Endothelial cell of hepatic sinusoid (primary cell): ENCODE measurements around the gene SIK3.

Experiments
- in situ Hi-C: cut with HindIII; loops from 2 replicates; pipeline ENCODE4 v1.10.0; 2017; ENCODE audit warnings: low sequenced_read_pairs

SIK3 gene

DNA sequence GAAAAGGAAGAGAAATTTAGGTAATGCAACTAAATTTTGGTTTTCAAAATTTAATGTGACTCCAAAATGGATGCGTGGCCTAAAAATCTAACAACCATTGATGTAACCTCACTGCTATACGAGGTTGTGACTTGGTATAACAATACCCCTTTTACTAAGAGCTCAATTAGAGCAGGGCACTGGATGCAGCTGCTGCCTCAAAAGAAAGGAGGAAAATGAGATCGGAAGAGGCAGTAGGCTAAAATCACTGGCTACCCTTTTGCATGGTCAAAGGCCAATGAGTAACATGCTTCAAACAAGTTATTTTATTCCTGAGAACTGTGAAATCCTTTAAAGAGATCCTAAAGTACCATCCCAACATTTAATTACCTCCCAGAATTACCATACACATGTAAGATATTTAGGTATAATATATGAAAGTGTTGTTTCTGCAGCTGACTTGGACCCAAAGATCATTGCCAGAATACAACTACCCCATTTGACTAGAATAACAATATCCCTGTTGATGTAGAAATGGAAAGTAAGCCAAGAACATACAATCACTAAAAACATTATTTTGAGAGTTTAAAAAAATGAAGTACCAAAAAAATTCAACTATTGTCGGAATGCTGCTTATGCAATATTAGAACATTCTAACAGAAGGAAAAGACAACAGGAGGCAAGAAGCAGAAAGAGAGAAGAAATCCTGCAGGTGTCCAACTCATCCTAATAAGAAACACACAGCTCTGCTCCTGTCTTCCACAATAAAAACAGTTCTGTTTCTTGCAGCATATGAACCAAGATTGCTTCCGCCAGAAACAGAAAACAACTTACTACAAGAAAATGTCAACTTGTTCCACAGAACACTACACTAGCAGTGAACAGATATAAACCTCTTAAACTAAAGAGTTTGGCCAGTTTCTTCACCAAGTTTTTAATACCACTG lies 15.0 kb downstream of the SIK3 start:
- in situ Hi-C loops, result no loop called here

DNA sequence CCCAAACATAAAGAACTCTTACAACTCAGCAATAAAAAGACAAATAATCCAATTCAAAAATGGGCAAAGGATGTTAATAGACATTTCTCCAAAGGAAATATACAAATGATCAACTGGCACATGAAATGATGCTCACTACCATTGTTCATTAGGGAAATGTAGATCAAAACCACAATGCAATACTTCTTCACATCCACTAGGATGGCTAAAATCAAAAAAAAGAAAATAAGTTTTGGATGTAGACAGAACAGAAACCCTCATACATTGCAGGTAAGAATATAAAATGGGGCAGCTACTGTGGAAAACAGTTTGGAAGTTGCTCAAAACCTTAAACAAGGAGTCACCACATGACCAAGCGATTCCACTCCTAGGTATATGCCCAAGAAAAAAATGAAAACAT lies 16.3 kb downstream of the SIK3 start:
- in situ Hi-C loops, result no loop called here

- in situ Hi-C loops, result no loop called here
Observed at GRCh38 chr11:117080370-117080769, 17.9 kb downstream of the SIK3 start.

GRCh38 chr11:117076941-117077691 lies 21.1 kb downstream of the SIK3 start:
- in situ Hi-C loops, result no loop called here

GRCh38 chr11:117075186-117075585 lies 23.0 kb downstream of the SIK3 start:
- in situ Hi-C loops, result no loop called here

- in situ Hi-C loops, result no loop called here
Observed at GRCh38 chr11:117074119-117074518, 24.1 kb downstream of the SIK3 start.

DNA sequence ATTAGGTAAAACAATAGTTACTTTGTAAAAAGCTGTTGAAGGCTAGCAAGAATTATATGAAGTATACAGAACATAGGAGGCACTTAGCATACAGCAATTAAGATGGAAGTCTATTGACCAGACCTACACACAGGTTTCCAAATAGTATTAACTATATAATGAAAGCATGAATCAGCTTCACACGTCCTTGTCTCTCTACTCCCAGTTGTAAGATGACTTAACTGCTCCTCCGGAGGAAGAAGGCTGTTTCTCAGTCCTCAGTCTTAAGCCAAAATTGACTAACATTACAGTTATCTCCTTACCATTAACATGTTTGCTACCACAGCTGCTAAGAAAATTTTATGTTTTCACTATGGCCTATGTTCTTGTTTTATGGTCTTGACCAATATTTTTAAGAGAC lies 24.7 kb downstream of the SIK3 start:
- in situ Hi-C loops, result no loop called here

GRCh38 chr11:117072517-117073461 lies 25.4 kb downstream of the SIK3 start:
- in situ Hi-C loops, result no loop called here

DNA sequence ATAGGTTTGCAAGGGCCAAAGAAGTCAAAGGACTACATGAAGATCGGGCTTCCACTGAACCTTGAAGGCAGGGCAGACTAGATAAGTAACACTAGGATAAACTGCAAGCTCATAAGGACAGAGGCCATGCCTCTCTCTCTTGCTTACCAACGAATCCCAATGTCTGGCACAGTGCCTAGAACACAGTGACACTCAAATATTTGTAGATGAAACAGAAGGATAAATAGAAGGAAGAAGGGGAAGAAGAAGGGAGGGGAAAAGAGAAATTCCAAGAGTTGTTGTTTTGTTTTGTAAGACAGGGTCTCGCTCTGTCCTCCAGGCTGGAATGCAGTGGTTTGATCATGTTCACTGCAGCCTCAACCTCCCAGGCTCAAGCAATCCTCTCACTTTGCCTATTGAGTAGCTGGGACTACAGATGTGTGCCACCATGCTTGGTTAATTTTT lies 26.9 kb downstream of the SIK3 start:
- in situ Hi-C loops, result no loop called here

DNA sequence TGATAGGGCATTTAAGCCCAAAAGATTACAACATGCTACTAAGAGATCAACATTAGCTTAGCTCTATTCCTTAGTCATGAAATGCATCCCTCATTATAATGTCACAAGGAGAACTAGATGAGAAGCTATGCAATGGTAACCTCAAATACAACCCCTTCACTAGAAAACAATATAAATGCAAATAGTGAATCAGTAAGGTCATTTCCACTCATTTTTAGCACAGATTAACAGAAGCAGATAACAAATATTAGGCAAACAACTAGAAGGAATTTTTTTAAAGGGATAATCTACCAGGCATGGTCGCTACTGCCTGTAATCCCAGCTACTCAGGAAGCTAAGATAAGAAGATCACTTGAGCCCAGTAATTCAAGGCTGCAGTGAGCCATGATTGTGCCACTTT lies 28.2 kb downstream of the SIK3 start:
- in situ Hi-C loops, result no loop called here

- in situ Hi-C loops, result no loop called here
Observed at GRCh38 chr11:117068303-117068860, 29.8 kb downstream of the SIK3 start.

DNA sequence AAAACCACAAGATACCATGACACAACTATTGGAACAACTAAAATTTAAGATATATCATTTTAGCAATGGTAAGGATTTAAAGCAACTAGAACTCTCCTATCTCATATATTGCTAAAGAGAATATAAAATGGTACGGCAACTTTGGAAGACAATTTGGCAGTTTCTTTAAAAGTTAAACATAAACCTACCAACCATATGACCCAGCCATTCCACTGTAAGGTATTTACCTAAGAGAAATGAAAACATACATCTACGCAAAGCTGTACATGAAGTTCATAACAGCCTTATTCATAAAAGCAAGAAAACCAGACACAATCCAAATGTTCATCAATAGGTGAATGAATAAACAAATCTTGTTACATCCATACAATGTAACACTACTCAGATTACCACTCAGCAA lies 31.3 kb downstream of the SIK3 start:
- in situ Hi-C loops, result no loop called here

GRCh38 chr11:117064275-117064674 lies 34.0 kb downstream of the SIK3 start:
- in situ Hi-C loops, result no loop called here

DNA sequence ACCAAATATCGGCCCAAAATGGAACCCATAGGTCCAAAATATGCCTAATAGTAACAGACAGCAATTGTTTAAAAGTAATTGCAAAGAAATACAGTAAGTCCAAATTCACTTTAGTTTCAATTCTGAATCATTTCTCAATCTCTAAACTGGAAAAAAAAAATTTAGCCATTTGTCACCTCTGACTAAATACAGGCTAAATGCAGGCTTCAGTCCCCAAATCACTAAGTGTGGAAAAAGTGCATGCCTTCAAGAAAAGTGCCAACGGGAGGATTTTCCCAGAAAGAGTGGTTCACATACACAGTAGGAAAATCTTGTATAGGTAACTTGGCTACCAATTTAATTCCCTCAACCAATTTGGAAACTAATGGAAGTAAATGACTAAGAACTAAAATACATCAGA lies 35.7 kb downstream of the SIK3 start:
- in situ Hi-C loops, result no loop called here

- in situ Hi-C loops, result no loop called here
Observed at GRCh38 chr11:117061256-117061655, 37.0 kb downstream of the SIK3 start.

DNA sequence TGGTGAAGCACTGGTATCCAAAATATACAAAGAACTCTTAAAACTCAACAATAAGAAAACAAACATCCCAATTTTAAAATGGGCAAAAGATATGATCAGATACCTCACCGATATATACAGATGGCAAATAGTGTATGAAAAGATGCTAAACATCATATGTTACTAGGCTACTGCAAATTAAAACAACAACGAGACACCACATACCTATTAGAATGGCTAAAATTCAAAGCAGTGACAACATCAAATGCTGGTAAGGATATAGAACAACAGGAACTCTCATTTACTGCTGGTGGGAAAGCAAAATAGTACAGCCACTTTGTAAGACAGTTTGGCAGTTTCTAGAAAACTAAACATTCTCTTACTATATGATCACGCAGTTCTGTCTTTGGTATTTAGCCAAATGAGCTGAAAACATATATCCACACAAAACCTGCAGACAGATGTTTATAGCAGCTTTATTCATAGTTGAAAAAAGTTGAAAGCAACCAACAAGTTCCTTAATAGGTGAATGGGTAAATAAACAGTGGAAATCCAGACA lies 38.5 kb downstream of the SIK3 start:
- in situ Hi-C loops, result no loop called here

DNA sequence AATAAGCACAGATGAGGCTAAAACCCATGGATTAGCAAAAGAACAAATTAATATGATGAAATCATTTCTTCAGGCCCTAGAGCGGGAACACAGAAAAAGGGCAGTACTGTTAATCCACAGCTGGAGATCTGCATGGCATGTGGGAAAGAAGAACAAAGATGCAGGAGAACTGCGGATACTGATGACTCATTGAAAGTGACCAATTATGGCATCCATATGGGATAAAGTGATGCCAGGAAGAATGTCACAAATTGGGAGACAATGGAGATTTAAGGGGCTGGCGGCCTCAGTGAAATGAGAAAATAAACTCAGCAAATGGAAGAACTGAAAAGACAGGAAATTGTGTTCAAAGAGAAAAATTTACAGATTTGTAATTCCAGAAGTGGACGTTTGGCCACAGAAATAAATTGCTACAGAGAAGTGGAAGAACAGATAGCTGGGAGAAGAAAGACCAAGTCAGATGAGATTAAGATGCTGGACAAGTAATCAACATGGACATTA lies 39.4 kb downstream of the SIK3 start:
- in situ Hi-C loops, result no loop called here

GRCh38 chr11:117057727-117058126 lies 40.5 kb downstream of the SIK3 start:
- in situ Hi-C loops, result no loop called here

DNA sequence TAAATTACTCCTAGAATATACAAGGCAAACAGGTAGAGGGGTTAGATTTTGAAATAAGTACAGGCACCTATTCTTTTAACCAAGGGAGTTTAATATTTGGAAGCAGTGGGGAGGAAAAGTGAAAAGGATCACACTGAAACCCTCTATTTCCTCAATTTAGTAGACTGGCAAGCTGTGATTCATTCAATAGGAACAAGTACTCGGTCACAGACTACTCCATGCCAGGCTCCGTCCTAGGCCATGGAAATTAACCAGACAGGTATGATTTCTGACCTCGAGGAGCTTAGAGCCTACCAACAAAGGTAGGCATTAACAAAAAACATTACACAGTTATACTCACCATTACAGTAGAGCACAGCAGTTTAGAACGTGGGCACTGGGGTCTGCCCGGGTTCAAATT lies 40.9 kb downstream of the SIK3 start:
- in situ Hi-C loops, result no loop called here

- in situ Hi-C loops, result no loop called here
Observed at GRCh38 chr11:117055469-117055868, 42.8 kb downstream of the SIK3 start.
